ENCODE measurements around the gene NTHL1.

GRCh38 chr16:1998360-1998835 is 49.2 kb downstream of the NTHL1 start:
- TF ChIP-seq CTCF (IDR thresholded peaks at IDR 0.05) = no peak
- no peak for TF ChIP-seq POLR2A (IDR thresholded peaks at IDR 0.05)
